Suprapubic skin (tissue), 4 donors: ENCODE results near the gene PIGX. TPM values are rescaled to one million over a fixed set of nuclear protein-coding genes. Genes with fewer than 3 reads are reported as not detected.

Experiments used
- DNase-seq, 2 donors: peaks; one replicate each; pipeline ENCODE4 v3.0.0-alpha.2; 2019; ENCODE audit warnings: low spot score in 2 of 2
- H3K27ac ChIP-seq: fragments of 200-600 bp; sonication (generic); one replicate; pipeline ENCODE4 v1.5.1; 2019
- H3K27me3 ChIP-seq: fragments of 200-600 bp; sonication (generic); one replicate; pipeline ENCODE4 v1.5.1; 2019
- H3K36me3 ChIP-seq: fragments of 200-600 bp; sonication (generic); one replicate; pipeline ENCODE4 v1.5.1; 2019
- H3K4me1 ChIP-seq: fragments of 200-600 bp; sonication (generic); one replicate; pipeline ENCODE4 v1.5.1; 2019
- H3K4me3 ChIP-seq: fragments of 200-600 bp; sonication (generic); one replicate; pipeline ENCODE4 v1.5.1; 2019; ENCODE audit warnings: mild to moderate bottlenecking
- H3K9me3 ChIP-seq: fragments of 200-600 bp; sonication (generic); one replicate; pipeline ENCODE4 v1.5.1; 2019
- EP300 ChIP-seq: sonication (generic); formaldehyde crosslinking; IDR thresholded peaks from one replicate; pipeline ENCODE4 v1.6.1; 2017; ENCODE audit warnings: antibody characterized with exemption
- POLR2A ChIP-seq, 2 donors: fragments of 450-650 bp; IDR thresholded peaks; one replicate each; pipeline ENCODE4 v1.6.1; 2017; ENCODE audit warnings: antibody characterized with exemption in 2 of 2, mild to moderate bottlenecking in 2 of 2, moderate library complexity in 2 of 2
- POLR2AphosphoS5 ChIP-seq, 3 donors: sonication (generic); formaldehyde crosslinking; IDR thresholded peaks; one replicate each; pipeline ENCODE4 v1.6.1; 2017; ENCODE audit warnings: antibody characterized with exemption in 3 of 3
- WGBS: methylation state at CpG from one replicate; pipeline ENCODE4 v1.1.5; 2018; 5-methylcytosine and 5-hydroxymethylcytosine counted together
- total RNA-seq, 4 donors: library from RNA; depleted of rRNA; stranded (reverse); fragments of >200 nt; gene quantifications; one replicate each; pipeline ENCODE4 v1.1.0, GENCODE V29; 2016
- TF ChIP-seq, protein P1 (sequence below), 2 donors: fragments of 200-600 bp in 1 of 2; fragments of 450-650 bp in 1 of 2; sonication (generic) in 1 of 2; IDR thresholded peaks; one replicate each; pipeline ENCODE4 v1.5.1; 2016 to 2019; ENCODE audit warnings: antibody characterized with exemption in 2 of 2, mild to moderate bottlenecking in 1 of 2, moderate library complexity in 1 of 2

The PIGX gene
- total RNA-seq, 4 donors from 2014 or later = 16.3 to 30.7 (median 24.4) TPM

DNA sequence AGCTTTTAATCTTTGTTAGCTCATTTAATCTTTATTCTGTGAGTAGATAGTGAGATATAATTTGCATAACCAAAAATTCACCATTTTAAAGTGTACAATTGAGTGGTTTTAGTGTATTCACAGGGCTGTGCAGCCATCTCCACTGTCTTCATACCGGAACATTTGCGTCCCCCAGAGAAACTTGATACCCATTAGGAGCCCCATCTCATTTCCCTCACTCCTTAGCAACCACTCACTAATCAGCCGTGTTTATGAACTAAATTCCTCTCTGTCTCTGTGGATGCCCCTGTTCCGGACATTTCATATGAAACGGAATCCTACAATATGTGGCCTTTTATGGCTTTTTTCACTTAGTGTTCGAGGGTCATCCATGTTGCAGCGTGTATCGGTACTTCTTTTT is 65.7 kb downstream of the PIGX start:
- H3K27me3 ChIP-seq = no peaks in the 10 kb centered on the region
- DNase-seq = no peak
- H3K27ac ChIP-seq = no peak overlapping the region
- H3K36me3 ChIP-seq = peaks cover 7% of the 10 kb centered on the region
- whole genome bisulfite sequencing = 94% methylated on average over 8 of the region's 8 CpGs
- no peaks in the 10 kb centered on the region for H3K9me3 ChIP-seq
- no peak overlapping the region for H3K4me3 ChIP-seq
- TF ChIP-seq EP300 (no peak), POLR2AphosphoS5 (IDR thresholded peaks at IDR 0.05) (no peak), POLR2A (IDR thresholded peaks at IDR 0.05) (no peak)
- TF ChIP-seq, protein P1, sequence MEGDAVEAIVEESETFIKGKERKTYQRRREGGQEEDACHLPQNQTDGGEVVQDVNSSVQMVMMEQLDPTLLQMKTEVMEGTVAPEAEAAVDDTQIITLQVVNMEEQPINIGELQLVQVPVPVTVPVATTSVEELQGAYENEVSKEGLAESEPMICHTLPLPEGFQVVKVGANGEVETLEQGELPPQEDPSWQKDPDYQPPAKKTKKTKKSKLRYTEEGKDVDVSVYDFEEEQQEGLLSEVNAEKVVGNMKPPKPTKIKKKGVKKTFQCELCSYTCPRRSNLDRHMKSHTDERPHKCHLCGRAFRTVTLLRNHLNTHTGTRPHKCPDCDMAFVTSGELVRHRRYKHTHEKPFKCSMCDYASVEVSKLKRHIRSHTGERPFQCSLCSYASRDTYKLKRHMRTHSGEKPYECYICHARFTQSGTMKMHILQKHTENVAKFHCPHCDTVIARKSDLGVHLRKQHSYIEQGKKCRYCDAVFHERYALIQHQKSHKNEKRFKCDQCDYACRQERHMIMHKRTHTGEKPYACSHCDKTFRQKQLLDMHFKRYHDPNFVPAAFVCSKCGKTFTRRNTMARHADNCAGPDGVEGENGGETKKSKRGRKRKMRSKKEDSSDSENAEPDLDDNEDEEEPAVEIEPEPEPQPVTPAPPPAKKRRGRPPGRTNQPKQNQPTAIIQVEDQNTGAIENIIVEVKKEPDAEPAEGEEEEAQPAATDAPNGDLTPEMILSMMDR (IDR thresholded peaks at IDR 0.05) = no peak
- peaks cover 7% of the 10 kb centered on the region for H3K4me1 ChIP-seq

DNA sequence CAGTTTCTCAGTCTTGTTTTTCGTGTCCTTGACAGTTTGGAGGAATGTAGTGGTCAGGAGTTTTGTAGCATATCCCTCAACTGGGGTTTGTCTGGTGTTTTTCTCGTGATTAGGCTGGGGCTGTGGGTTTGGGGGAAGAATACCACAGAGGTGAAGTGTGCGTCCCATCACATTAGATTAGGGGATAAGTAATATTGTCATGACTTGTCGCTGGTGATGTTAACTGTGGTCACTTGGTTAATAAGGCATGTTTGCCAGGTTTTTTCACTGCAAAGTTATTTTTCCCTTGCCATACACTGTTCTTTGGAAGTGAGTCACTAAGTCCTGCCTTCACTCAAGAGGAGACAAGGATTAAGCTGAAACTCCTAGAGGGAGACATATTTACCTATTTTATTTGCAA is 66.6 kb downstream of the PIGX start:
- Histone ChIP-seq H3K27ac (no peak overlapping the region), H3K36me3 (peaks cover 16% of the 10 kb centered on the region), H3K9me3 (no peaks in the 10 kb centered on the region), H3K4me1 (peaks cover 7% of the 10 kb centered on the region), H3K4me3 (no peak overlapping the region), H3K27me3 (no peaks in the 10 kb centered on the region)
- no peak for DNase-seq
- TF ChIP-seq EP300 (no peak), POLR2AphosphoS5 (IDR thresholded peaks at IDR 0.05) (no peak), POLR2A (IDR thresholded peaks at IDR 0.05) (no peak)
- TF ChIP-seq, protein P1 (IDR thresholded peaks at IDR 0.05) = no peak
- WGBS = 76% methylated on average over 4 of the region's 4 CpGs

DNA sequence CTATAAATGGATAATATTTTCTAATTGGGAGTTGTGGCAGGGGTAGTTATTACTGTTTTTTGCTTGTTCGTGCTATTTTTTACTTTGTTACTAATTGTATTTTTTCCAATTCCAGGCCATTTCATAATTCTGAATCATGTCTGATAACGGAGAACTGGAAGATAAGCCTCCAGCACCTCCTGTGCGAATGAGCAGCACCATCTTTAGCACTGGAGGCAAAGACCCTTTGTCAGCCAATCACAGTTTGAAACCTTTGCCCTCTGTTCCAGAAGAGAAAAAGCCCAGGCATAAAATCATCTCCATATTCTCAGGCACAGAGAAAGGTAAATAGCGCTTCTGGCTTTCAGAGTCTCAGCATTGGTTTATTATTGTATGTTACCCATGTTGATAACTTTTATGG is 70.3 kb downstream of the PIGX start:
- Histone ChIP-seq H3K27me3 (no peaks in the 10 kb centered on the region), H3K27ac (no peak overlapping the region), H3K4me3 (no peak overlapping the region), H3K36me3 (peaks cover 22% of the 10 kb centered on the region), H3K4me1 (no peaks in the 10 kb centered on the region), H3K9me3 (no peaks in the 10 kb centered on the region)
- DNase-seq = no peak
- TF ChIP-seq POLR2A (IDR thresholded peaks at IDR 0.05) (no peak), EP300 (no peak), POLR2AphosphoS5 (IDR thresholded peaks at IDR 0.05) (no peak)
- TF ChIP-seq, protein P1 (IDR thresholded peaks at IDR 0.05) = no peak
- 96% methylated on average over 4 of the region's 4 CpGs for WGBS

Other genes with a start within 250 kb of the PIGX start
- gene RNF168, start 208.6 kb upstream of the PIGX start, total RNA-seq = 10 to 100 TPM; 22.2 to 40.6 (median 32.6) TPM
- not detected for gene SMCO1, start 197.0 kb upstream of the PIGX start, total RNA-seq
- gene WDR53, start 143.8 kb upstream of the PIGX start, total RNA-seq = 1 to 10 TPM; 3.1 to 9.7 (median 7.7) TPM
- gene FBXO45, start 143.7 kb upstream of the PIGX start, total RNA-seq = 10 to 100 TPM in 3 of 4 donors, 1 to 10 TPM in 1; 7.5 to 25.7 (median 17.3) TPM
- gene NRROS, start 72.7 kb upstream of the PIGX start, total RNA-seq = 1 to 10 TPM in 3 of 4 donors, under 1 TPM in 1; 0.95 to 4.5 (median 1.5) TPM
- gene CEP19, start 127 bp upstream of the PIGX start, total RNA-seq = under 1 TPM; 0.26 to 0.68 (median 0.49) TPM
- 10 to 100 TPM; 29.6 to 42.8 (median 33.5) TPM for gene PAK2, start 27.5 kb downstream of the PIGX start, total RNA-seq
- gene SENP5, start 155.5 kb downstream of the PIGX start, total RNA-seq = 100 to 1,000 TPM in 1 of 4 donors, 10 to 100 TPM in 3; 34.9 to 112 (median 37.7) TPM
- gene NCBP2, start 230.2 kb downstream of the PIGX start, total RNA-seq = 10 to 100 TPM; 27.1 to 33.0 (median 28.3) TPM